Stimulated activated CD8-positive, alpha-beta memory T cell treated with anti-CD3 and anti-CD28 coated beads, Interleukin-15, amount 100 ng/mL, for 4 hours (primary cell): ENCODE measurements around the gene RETSAT.
"Not testable (repeated sequence)": the region's sequence is repeated elsewhere in the genome, so short reads cannot be mapped to it uniquely, and the experiment has no call there.

ENCODE experiments used
- DNase-seq, 2 donors: peaks; one replicate each; pipeline ENCODE4 v3.0.0-alpha.2; 2020; ENCODE audit warnings: low read depth in 2 of 2

The RETSAT gene

DNA sequence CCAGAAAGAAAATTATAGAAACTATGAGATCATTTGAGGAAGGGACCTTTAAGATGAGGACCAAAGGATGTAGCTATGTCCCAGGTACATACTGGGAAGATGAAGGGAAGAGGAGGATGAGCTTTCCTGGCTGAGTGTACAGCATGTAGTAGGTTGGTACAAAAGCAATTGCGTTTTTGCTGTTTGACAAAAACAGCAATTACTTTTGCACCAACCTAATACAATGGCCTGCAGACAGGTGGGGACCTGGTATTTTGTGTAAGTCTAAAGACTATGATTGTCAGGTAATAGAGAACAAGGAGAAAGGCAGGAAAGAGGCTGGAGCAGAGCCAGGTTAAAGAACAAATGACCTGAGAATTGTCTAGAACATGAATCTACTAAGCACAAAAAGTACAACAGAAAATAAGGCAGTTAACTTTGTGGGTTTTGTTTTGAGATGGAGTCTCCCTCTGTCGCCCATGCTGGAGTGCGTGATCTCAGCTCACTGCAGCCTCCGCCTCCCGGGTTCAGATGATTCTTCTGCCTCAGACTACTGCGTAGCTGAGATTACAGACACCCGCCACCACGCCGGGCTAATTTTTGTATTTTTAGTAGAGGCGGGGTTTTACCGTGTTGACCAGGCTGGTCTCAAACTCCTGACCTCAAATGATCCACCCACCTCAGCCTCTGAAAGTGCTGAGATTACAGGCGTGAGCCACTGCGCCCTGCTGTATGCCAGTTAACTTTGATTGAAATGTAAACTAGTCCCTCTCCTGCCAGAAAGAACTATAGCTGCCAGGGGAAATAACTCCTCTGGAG is 23.3 kb downstream of the RETSAT start:
- DNase-seq: no peak

DNA sequence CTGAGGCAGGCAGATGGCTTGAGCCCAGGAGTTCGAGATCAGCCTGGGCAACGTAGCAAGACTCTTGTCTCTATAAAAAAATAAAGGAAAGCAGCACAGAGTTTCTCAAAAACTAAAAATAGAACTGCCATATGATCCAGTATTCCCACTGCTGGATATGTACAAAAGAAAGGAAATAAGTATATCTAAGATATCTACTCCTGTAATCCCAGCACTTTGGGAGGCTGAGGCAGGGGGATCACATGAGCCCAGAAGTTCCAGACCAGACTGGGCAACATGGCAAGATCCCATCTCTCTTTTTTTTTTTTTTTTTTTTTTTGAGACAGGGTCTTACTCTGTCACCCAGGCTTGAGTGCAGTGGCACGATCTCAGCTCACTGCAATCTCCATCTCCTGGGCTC is 24.6 kb downstream of the RETSAT start:
- not testable (repeated sequence) for DNase-seq

DNA sequence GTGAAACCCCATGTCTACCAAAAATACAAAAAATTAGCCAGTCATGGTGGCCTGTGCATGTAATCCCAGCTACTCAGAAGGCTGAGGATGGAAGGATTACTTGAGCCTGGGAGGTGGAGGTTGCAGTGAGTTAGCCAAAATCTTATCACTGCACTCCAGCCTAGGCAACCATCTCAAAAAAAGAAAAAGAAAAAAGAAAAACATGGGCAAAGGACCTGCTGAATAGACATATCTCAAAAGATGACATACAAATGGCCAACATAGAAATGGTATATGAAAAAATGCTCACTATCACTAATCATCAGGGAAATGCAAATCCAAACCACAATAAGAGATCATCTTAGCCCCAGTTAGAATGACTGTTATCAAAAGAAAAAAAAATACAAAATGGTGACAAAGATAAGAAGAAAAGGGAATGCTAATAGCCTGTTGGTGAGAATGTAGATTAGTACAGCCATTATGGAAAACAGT is 25.1 kb downstream of the RETSAT start:
- no peak for DNase-seq

DNA sequence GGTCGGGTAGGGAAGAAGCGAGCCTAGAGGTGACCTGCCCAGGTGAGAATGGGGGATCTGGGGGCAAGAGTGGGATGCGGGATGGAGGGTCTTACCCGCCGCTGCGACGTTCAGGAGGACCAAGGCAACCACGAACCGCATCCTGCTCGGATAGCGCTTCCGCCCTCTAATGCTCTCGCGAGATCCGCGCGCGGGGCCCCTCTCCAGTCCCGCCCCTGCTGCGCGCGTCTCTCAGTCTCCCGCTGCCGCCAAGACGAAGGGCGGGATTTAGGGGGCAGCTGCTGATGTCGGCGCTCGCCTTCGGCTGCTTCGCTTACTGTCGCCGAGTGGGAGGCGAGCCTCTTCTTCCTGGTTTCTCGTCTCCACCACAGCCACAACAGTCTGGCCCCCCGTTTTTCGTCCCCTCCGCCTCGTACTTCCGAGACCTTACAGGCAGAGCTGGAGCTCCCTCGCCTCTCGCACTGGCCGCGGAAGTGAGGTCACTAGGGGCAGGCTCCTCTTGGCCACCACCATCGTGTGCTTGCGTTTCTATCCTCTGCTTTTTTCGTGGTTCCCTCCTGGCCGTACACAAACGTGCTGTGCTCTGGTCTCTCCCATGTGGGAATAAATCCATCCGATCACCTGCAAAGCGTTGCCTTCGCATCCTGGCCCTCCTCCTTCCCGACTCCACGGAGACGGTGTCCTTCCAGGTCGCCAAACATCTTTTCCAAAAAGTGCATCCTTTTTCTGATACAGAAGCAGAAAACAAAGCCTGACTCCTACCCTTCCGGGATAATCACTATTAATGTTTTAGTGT is 26.3 kb downstream of the RETSAT start, which contains the start of gene TGOLN2:
Gene TGOLN2 (minus strand): TSS at position 168 of the 796 bp plus-strand sequence. CDS start 27 bp downstream, at position 141.
- peak; percentile 87 to 88 for DNase-seq

DNA sequence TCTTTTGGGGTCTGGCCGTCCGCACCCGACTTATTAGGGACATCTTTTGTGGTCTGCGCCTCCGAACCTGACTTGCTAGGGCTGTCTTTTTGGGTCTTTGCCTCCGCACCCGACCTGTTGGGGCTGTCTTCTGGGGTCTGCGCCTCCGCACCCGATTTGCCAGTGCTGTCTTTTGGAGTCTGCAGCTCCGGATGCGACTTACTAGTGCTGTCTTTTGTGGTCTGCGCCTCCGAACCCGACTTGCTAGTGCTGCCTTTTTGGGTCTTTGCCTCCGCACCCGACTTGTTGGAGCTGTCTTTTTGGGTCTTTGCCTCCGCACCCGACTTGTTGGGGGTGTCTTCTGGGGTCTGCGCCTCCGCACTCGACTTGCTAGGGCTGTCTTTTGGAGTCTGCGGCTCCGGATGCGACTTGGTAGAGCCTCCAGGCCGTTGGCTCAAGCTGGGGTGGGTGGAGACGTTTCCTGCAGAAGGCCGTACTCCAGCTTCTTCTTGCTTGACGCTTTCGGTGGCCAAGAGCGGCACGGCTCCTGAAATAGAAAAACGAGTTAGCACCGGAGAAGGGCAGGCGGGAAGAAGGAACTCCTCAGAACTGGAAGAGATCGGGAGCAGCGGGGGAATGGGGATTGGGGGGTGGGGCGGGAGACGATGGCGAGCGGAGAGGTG is 27.0 kb downstream of the RETSAT start:
- no peak for DNase-seq

DNA sequence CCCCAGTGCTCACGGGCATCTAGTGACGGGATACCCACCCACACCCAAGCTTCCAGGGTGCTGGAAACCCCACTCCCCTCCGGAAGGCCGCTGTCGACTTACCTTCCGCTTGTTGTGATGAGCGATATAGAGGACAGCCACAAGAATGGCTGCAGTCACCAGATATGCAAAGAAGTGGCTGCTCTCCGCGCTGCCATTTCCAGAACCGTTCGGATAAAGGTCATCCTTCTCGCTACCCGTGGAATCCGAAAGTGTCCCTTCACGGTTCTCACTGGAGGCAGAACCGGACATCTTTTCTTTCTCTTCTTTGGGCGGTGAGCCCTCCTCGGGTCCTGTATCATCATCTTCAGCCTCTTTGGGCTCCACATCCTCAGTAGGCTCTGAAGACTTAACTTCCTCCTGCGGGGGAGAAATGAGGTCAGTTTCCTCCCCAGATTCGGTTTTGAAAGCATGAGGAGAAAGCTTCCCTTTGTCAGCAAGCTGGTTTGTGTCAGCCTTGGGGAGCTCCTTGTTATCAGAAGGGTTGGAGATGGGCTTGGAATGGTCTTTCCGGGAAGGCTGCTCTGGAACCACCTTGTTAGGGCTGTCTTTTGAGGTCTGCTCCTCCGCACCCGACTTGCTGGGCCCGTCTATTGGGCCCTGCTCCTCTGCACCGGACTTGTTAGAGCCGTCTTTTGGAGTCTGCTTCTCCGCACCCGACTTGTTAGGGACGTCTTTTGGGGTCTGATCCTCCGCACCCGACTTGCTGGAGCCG is 27.7 kb downstream of the RETSAT start:
- no peak for DNase-seq

DNA sequence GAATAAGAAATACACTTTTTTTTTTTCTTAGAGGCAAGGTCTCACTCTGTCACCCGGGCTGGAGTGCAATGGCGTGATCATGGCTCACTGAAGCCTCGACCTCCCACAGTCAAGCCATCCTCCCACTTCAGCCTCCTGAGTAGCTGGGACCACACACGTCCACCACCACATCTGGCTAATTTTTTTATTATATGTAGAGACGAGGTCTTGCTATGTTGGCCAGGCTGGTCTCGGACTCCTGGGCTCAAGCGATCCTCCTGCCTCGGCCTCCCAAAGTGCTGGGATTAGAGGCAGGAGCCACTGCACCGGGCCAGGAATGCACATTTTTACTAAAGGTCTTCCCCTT is 28.9 kb downstream of the RETSAT start:
- no peak for DNase-seq

DNA sequence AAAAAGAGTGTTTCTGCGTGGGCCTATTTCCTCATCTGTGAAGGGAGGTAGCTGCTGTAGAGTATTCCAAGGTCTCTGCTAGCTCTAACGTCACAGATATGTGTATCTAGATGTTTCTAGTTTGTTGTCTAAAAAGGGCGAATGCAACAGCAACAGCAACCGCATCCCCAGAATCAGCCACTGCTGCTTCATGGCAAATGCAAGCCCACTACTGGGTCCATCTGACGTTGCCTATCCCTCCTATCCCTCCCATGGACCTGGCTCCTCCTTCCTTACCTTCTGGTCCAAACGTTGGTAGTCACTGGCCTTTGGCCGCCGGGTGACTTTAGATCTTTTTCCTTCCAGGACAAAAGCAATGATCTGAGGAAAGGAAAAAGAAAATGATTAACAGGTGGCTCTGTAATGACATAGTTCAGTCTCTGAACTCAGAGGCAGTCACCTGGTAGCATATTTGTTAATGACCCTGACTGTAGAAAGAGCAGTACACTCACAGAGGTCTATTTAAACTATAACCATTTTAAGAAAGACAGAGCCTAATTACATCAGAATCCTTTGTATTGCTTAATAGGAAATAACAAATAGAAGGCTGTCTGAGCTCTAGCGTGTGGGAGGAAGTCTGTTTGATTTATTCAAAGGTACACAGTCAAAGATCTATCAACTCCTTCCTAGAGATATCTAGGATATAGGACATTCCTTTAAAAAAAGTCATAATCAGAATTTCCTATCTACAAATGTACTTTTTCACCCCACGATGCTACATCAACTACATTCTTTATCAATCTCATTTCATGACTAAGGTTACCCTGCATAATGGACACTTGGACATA is 29.5 kb downstream of the RETSAT start:
- no peak for DNase-seq

DNA sequence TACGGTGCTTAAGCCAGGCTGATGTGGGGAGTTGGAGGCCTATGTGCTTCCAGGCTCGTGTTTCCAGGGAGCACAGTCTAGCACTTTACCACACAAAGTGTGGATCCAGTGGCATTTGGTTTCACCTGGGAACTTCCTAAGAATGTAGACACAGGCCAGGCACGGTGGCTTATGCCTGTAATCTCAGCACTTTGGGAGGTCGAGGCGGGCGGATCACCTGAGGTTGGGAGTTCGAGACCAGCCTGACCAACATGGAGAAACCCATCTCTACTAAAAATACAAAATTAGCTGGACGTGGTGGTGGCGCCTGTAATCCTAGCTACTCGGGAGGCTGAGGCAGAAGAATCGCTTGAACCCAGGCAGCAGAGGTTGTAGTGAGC is 30.4 kb downstream of the RETSAT start:
- not testable (repeated sequence) for DNase-seq

DNA sequence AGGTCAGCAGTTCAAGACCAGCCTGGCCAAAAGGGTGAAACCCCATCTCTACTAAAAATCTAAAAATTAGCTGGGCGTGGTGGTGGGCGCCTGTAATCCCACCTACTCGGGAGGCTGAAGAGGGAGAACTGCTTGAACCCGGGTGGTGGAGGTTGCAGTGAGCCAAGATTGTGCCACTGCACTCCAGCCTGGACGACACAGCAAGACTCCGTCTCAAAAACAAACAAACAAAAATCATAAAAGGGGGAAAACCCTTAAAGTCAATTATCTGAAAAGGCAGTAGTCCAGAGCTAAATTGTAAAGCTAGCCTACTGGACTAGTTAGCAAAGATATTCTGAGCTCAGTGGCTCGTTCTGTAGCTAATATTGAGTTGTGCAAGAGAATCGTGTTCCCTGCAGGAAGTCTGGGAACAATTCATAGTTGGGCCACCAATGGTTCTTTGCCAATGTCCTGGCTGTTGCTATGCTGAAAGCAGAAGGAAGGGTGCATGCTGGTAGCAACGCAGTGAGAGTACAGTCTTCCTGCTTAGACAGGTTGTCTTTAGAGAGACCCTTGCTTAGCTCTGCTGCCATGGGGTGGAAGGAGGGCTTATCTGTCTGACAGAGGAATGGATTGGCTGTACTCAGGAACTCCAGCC is 30.9 kb downstream of the RETSAT start:
- DNase-seq: no peak

DNA sequence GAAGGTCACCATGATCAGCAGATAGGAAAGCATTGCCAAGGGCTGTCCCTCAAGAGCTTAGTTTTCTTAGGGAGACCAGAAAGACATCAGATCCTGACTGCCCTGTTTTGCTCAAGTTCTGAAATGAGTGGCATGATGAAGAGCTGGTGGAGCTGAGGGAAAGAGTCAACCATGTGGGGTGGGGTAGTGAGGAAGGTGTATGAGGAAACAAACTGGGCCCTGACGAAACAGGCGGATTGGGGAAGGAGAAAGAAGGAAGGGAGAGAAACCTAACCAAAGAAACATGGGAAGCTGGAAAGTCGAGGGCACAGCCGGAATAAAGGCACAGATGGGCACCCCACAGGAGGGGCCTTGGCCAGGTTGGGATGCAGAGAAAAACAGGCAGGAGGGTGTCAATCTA is 34.5 kb downstream of the RETSAT start:
- no peak for DNase-seq

DNA sequence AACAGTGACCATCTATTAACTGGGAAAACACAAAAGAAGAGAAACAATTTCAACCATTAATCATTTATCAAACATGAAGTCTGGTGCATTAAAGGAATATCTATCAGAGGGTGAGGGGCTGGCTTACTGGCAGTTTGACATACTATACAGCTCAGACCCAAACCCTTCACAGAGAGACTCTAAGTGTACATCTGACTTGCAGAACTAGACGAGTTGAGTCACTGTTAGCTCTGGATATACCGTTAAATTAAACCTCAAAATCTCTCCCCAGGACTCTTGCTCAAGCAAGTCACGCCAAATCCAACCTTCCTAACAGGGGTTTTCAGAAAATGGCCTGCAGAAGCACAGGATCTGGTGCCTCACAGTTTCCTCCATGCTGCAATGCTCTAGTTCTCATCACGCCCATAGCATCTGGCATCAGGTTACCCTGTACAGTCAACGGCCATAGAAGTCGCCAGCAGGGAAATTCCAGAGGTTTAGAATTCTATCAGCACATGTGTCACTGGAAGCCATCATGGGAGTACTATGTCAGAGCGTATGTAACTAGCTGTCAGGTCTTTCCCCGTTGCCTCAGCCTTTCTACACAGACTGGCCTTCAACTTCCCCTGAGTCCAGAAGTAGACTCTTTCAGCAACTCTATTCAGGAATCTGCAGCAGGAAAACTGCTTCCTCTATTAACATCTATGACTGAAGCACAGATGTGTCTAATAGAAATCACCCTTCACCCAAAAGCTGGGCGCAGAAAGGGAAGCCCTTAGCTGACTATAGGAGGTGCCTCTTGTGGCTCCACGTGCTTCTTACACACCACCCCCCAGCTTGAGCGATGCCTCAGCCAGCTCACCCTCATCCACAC is 35.9 kb downstream of the RETSAT start:
- no peak for DNase-seq

DNA sequence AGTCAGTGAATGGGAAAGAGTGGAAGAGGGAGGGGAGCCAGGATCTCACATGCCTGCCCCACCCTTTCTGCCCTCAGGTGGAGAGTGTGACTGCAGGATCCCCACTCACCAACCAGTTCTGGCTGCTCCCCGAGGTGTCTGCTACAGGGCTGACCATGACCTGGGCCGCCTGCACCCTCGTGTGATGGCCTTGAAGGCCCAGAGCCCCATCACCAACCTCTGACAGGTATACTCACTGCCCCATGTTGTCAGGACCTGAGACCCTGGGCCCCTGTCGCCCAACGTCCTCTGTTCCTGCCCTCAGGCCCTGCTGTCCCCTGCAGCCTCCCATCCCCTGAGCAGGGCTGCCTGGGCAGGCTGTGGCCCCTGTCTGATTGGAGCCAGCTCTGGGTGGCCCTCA is 38.4 kb downstream of the RETSAT start:
- DNase-seq: not testable (repeated sequence)

DNA sequence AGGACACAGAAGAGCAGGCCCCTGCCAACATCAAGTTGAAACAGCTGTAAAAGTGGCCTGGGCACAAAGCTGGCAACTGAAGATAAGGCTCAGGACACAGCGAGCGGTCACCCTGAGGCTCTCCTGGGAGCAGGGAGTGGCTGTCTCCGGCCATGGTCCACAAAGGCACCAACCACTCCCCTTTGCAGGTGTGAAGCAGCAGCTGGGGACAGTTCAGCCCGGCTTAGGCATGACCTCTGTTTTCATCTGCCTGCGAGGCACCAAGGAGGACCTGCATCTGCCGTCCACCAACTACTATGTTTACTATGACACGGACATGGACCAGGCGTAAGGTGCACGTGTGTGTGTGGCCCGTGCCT is 39.5 kb downstream of the RETSAT start:
- DNase-seq: no peak

DNA sequence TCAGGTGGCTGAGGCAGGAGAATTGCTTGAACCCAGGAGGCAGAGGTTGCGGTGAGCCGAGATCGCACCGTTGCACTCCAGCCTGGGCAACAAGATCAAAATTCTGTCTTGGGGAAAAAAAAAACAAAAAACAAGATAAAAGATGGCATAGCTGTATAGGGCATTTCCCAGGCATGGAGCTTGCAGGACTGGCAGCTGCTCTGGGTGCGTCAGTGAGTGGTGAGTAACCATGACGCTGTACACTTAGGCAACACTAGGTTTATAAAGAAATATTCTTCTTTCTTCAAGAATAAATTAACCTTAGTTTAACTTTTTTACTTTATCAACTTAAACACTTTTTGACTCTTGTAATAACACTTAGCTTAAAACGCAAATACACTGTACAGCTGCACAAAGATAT is 41.9 kb downstream of the RETSAT start:
- DNase-seq: no peak

DNA sequence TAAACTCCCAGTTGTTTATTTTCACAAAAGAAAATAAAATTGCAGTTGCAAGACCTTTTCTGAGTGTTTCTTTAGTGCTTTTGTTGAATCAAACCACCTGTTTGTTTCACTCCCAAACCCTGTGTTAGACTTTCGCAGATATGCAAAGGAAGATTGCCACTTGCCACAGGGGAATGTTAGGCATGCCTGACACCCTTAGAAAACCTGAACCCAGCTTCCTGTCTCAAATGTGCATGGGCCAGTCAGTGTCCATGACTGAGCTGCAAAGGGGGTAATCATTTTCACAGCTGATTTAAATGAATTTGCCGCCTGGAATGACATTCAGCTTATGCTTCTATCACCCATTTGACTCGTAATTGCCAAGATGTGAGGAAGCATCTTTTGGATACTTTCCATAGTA is 44.0 kb downstream of the RETSAT start:
- DNase-seq: no peak

DNA sequence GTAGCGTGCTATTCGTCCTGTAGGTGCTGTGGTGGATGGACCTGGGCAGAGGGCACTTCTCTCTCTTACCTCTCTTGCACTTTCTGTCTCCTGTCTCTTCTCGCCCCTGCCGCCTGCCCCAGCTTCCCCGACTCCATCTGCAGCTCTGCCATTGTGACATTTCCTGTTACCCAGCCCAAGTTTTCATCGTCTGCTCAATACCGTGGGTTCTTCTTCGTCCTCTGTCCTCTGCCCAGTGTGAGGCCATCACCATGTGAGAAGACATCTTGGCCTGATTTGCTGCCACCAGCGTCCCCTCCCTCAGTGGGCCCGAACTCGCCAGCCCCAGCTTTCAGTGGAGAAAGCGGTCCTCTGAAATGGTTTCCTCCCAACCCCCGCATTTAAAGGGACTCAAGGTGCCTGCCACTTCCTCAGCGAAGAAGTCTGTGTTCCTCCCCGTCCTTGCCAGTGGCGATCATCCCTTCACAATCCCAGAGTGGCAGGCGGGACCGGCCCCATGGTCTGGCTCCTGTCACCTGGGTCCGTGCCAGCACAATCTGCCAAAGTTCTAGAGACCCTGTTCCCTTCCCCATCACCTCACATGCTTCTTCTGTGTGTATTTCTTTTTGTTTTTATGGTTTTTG is 44.5 kb downstream of the RETSAT start:
- no peak for DNase-seq

DNA sequence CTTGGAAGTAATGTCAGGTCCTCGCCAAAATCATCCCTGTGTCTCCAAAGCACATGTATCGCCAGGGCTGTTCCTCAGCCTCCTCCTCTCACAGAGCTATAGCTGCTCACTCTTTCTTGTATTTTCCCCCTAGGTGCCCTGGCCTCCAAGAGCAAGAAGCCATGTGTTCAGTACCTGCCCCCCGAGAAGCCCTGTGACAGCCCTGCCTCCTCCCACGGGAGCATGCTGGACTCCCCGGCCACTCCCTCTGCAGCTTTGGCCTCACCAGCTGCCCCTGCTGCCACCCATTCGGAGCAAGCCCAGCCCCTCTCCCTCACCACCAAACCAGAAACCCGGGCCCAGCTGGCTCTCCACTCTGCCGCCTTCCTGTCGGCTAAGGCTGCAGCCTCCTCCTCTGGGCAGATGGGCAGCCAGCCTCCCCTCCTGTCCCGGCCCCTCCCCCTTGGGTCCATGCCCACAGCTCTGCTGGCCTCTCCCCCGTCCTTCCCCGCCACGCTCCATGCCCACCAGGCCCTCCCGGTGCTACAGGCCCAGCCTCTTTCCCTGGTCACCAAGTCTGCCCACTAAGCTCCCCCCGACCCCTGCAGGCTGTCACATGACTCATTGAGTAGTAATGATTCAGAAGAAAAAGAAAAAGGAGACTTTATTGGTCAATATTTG is 45.3 kb downstream of the RETSAT start:
- no peak for DNase-seq

DNA sequence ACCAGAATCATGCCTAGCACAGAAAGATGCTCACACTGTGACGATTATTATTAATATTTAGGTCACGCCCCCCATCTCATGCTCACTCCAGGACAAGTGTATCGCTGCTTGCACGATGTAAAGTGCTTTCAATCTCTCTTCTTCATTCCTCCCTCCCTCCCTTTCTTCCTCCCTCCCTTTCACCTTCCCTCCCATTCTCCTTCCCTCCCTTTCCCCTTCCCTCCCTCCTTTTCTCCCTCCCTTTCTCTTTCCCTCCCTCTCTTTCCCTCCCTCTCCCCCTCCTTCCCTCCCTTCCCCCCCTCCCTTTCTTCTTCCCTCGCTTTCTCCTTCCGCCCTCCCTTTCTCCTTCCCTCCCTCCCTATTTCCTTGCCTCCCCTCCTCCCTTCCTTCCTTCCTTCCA is 46.1 kb downstream of the RETSAT start:
- DNase-seq: no peak
